Suprapubic skin (tissue), 3 donors: ENCODE results near the gene CRISP1.

Experiments used
- CTCF ChIP-seq, 2 donors: fragments of 200-600 bp in 1 of 2; fragments of 450-650 bp in 1 of 2; sonication (generic) in 1 of 2; IDR thresholded peaks; one replicate each; pipeline ENCODE4 v1.5.1; 2016 to 2019; ENCODE audit warnings: antibody characterized with exemption in 2 of 2, mild to moderate bottlenecking in 1 of 2, moderate library complexity in 1 of 2
- POLR2A ChIP-seq, 2 donors: fragments of 450-650 bp; IDR thresholded peaks; one replicate each; pipeline ENCODE4 v1.6.1; 2017; ENCODE audit warnings: antibody characterized with exemption in 2 of 2, mild to moderate bottlenecking in 2 of 2, moderate library complexity in 2 of 2

- TF ChIP-seq CTCF (IDR thresholded peaks at IDR 0.05), result no peak
- no peak for TF ChIP-seq POLR2A (IDR thresholded peaks at IDR 0.05)
Measured at GRCh38 chr6:49892280-49892679, 25.9 kb upstream of the CRISP1 start.
